ENCODE results near the gene COG2.

DNA sequence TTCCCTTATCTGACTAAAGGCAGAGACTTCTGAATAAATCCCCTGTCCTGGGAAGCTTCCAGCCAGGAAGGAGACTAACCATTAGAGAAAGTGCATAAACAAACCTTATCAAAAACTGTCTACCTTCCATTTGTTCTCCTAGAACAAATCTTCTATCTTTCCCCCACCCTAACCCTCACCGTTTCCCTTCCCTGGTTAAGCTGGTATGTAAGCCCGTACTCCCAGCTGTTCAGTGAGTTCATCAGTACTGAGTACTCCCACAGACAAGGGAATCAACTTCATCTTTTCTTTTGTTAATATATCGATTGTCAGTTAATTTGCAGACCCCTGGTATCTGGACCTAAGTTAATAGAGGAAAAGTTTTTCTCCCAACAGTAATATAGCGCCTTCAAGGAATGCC, 20.1 kb upstream of the COG2 start:
- TF ChIP-seq, protein P1, sequence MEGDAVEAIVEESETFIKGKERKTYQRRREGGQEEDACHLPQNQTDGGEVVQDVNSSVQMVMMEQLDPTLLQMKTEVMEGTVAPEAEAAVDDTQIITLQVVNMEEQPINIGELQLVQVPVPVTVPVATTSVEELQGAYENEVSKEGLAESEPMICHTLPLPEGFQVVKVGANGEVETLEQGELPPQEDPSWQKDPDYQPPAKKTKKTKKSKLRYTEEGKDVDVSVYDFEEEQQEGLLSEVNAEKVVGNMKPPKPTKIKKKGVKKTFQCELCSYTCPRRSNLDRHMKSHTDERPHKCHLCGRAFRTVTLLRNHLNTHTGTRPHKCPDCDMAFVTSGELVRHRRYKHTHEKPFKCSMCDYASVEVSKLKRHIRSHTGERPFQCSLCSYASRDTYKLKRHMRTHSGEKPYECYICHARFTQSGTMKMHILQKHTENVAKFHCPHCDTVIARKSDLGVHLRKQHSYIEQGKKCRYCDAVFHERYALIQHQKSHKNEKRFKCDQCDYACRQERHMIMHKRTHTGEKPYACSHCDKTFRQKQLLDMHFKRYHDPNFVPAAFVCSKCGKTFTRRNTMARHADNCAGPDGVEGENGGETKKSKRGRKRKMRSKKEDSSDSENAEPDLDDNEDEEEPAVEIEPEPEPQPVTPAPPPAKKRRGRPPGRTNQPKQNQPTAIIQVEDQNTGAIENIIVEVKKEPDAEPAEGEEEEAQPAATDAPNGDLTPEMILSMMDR (IDR thresholded peaks at IDR 0.05 in 8 of 11, conservative IDR thresholded peaks at IDR 0.05 in 3 of 11): no peak
- TF ChIP-seq POLR2A (IDR thresholded peaks at IDR 0.05): no peak
- TF ChIP-seq POLR2AphosphoS5 (IDR thresholded peaks at IDR 0.05): no peak

Data from spleen (tissue), 7 donors.